Stimulated activated CD8-positive, alpha-beta memory T cell treated with anti-CD3 and anti-CD28 coated beads, Interleukin-7, amount 100 ng/mL, for 24 hours (primary cell): ENCODE results near the gene HOXA9.

Source experiments
- DNase-seq: peaks from one replicate; pipeline ENCODE4 v3.0.0-alpha.2; 2020; ENCODE audit warnings: low read depth

Gene HOXA9

DNA sequence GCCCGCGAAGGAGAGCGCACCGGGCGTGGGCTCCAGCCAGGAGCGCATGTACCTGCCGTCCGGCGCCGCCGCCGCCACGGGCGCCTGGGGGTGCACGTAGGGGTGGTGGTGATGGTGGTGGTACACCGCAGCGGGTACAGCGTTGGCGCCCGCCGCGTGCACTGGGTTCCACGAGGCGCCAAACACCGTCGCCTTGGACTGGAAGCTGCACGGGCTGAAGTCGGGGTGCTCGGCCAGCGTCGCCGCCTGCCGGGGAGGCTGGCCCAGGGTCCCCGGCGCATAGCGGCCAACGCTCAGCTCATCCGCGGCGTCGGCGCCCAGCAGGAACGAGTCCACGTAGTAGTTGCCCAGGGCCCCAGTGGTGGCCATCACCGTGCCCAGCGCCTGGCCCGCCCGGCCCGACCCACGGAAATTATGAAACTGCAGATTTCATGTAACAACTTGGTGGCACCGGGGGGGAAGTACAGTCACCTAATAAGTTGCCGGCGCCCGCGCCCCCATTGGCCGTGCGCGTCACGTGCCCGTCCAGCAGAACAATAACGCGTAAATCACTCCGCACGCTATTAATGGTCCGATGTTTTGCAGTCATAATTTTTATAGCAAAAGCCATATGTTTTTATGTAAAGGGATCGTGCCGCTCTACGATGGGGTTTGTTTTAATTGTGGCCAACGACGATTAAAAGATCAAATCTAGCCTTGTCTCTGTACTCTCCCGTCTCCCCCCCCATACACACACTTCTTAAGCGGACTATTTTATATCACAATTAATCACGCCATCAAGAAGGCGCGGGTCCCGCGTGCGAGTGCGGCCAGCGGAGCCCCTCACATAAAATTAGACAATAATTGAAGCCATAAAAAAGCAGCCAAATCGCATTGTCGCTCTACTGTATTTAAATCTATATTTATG, at the start of gene HOXA9:
HOXA9 (minus strand) TSS at position 449 of the 907 bp plus-strand sequence; CDS start at position 369, 80 bp downstream.
- DNase-seq = no peak

DNA sequence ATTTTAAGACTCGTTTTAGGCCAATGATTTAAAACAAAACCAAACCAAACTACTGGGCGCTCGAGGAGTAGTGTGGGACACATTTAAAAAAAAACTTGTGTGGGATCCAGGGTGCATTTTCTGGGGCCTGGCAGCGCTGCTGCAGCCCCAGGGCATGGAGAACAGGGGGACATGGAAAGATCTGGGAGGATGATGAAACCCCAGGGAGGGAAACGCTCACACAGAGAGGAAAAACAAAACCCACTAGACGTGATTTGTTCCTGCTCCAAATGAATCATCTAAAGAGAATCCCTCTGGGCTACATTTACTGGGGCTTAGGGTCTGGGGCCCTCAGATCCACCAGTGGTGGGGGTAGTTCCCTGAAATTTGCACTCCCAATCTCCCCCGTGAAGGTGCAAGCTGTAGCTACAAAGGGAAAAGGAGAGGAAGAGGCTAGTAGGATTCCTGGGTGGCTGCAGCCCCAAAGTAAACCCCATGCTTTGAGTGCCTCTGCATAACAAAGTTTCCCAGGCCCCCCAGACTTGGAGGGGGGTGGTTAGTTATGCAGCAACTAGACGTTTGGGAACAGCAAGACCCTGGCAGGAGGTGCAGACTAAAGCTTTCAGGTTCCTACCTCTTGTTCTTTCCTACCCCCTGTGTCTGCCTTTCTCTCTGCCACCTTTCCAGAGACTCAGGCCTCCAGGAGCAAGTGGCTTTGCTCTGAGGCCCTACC, 49.1 kb upstream of the HOXA9 start:
- DNase-seq = no peak

DNA sequence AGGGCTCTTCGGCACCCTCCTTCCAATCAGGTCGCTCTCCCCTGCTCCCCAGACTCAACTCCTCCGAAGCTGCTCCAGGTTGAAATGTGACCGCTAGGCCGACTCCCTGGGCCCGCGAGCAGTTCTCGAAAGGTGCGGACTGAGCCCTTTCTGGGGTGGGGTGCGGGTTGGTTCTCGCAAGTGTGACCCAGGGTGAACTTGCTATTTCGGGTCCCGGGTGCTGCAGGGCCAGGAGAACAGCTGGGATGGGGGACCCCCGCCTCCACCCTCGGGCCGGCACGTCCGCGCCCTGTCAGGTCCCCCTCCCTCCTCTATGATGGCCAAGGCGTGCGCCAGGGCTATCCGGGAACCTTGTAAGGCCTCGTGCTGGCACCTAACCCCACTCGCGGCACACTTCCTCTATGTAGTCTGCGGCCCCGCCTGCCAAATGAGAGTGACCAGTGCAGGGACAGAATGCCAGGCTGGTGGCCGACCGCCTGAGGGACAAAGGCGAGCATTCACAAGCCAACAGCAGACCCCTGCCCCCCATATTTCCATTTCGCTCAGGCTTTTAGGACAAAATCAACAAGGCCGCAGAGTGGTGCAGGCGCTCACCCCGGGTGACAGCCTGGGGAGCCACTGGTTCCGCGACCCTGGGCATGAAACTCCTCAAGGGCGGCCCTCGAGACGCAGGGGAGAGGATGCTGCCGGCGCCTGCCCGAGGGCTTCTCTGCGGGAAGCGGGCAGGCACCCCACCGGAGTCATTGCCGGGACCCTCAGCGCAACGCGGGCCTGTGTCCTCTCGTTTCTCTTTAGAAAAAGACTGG, 48.3 kb upstream of the HOXA9 start:
- DNase-seq = no peak

DNA sequence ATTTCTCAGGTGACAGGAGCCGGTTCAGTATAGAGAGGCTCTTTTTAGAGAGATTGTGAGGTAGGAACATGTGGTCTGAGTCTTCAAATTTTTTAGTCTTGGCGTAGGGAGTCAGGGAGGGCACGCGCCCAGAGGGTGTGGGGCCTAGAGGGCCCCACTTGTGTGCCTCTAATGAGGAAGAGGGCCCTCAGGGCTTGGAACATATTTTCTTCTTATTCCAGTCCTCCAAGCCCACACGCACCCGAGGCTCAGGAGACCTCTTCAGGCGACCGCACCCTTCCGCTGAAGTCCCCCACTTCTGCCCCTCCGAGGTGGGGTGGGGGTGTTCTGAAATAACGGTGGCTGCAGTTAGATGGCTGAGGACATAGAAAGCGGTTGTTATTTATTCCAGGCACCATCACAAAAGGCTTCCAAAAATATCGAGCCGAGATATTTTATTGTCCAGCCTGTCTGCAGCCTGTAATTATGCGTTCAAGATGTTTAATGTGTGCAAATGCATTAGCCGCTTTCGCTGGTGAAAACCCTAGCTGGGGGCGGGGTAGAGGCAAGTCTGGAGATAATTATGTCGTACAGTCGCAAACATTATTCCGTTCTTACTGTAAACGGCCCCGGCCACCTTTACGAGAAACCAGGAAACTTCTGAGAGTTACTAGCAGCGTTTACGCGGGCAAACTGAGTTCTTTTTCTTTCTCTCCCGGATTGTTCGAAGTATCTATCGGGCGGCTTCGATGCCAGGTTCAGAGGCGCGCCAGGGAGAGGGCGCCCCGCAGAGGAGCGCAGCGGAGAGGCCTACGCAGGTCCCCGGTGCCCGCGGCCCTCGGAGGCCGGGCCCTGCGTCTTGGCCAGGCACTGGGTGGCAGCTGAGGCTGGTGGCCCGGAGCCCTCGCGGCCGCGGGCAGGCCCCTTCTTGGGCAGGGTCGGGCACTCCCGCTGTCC, 47.4 kb upstream of the HOXA9 start:
- DNase-seq = no peak

DNA sequence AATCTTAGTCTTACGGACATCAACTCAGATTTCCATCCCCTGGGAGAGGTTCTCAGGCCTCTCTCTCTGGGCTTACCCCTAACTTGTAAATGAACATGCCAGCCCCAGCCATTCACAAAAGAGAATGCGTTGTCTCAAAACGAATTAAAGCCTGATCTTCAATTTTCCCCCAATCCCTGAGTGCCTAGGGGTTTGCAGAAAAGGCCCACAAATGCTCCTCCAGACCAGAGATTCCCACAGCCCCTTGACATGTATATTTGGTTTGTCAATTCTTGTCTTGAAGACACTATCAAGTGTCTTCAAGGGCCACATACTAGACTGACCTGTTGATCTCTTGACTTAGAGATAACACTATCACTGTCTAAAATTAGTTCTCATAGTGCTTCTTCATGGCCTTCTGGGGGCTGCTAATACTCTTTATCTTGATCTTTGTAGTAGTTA, 46.4 kb upstream of the HOXA9 start:
- no peak for DNase-seq

DNA sequence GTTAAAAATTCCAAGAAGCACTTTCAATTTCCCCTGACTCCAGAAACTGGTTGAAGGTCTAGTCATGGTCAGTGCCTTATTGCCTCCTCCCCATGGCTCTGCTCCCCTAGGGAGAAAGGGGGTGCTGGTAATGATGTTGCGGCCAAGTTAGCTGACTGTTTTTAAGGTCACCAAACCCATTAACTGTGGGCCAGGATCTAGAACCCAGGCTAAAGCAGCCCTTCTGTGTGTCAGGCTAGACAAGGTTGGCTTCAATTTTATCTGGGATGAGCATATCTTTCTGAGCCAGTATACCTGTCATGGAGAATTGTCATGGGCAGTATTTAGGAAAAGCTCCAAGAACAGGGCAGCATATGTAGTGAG, 45.7 kb upstream of the HOXA9 start:
- no peak for DNase-seq

DNA sequence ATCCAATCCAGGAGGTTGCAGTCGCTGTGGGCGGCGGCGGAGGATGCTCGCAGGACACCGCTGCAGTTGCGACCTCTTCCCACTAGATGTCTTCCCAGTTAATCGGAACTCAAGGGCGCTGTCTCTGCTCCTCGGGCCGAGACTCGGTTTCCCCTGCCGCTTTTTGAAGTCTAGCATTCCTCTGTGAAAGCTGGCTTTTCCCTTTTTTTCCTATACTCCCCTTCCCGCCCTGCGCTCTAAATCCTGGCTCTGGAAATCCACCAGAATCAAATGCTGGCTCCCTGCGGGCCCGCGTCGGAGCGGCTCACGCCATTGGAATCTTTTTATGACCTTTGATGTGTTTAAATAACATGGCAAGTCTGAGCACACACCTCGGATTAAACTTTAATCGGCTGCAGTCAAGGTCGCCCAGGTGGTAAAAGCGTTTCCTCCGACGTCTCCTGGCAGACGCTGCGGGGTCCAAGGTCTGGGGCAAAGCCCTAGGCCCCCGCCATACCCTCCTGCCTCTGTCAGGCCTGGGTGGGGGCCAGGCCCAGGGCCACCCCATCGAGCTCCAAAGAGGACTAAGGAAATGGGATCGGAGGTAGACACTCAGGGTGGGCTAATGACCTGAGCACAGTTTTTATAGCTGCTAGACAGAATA, 45.2 kb upstream of the HOXA9 start:
- DNase-seq = no peak

DNA sequence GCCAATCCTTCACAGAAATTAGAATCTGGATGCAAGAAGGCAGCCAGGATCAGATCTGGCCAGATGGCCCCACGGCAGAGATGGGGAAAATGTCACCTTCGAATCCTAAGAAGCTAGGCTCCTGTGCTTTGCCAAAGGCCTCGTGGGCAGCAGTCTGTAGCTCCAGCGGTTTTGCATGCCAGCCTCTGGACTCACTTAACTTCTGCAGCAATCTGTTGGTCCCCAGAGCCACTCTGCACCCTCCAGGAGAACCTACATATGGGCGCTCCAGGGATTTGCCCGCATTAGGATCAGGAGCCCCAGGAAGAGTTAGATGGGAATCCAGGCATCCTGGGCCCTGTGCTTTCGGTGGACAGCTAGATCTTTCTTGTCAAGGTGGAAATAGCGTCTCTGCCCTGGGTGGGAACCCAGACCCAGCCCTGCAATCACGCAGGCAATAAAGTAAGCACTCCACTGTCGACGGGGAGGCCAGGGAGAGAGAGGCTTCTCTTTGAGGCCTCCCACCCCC, 44.6 kb upstream of the HOXA9 start:
- no peak for DNase-seq

DNA sequence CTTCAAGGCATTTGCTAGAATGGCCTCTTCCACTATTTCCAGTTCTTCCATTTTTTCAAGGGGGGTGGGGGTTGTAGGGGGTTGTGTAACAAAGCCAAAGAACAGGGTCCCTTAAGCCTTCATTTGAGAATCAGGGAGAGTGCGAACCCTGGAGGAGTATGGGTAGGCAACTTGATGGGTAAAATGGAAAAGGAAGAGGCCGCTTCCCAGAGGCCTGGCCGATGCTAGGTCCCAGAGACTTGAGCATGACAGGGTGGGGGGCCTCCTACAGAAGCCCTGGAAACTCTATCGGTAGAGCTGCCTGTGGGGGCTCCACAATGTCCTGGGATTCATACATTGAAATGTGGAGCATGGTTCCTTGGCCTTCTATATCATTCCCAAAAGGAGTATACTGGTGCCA, 43.7 kb upstream of the HOXA9 start:
- DNase-seq = no peak

DNA sequence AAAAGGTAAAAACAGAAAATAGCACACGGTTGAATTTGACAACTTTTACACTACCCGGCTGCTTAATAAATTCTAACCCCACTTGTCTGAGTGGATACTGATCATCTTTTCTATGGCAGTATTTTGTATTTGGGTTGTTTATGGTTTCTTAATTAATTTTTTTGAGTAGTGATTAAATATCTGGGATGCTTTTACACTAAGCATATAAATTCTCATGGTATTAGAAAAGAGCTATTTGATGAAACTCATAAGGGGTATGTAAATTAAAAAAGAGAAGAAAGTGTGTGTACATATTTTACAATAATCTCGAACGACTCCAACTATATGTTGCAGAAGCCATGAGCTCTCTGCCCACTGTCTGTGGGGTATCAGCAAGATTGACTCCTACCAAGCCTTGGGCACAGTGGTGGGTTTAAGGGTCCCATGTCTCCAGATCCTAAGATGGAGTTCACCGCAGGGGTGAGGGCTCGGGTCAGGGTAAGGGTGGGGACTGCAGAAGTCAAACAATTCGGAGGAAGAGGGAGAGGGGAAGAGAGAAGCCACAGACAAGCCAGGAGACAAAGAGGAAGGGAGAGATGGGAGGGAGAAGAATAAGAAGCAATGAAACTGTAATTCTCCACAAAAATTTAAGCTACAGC, 42.1 kb upstream of the HOXA9 start:
- no peak for DNase-seq

DNA sequence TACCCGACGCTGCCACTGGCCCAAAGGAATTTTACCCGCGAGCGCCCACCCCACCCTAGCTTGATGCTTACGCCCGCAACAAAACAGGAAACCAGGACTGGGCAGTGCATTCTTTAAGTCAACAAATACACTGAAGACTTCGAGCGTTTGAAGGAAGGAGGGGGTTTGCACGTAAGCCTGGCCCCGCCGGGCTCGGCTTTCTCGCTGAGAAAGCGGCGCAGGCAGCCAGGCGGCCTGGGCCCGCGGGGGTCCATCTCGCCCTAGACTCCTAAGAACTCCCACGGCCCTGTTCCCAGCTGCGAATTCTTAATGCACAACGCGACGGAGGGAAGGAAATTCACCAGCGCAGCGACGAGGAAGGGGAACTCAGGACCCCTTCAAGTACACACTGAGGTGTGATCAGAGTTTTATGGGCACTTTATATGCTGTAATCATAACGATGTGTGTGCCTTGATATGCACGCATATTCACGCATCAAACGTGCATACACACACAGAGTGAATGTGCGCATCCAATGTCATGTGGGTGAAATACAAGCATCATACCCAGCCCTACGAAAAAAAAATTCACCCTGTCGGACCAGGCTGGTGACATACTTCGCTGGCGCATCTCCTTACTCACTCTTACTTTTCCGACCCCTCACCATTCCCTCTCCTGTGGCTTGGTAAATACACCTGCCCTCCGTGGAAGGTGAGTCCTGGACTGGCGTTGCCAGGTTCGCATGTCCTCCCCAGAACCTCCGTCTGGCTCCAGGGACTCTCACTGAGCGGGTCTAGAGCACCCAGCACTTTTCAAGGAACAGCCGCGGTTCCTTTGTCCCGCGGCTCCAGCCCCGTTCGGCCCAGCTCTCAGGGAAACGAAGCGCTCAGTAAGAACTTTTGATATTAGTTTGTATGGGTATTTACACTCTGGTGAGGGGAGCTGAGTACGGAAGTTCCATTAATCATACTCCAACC, 40.3 kb upstream of the HOXA9 start:
- DNase-seq = no peak

DNA sequence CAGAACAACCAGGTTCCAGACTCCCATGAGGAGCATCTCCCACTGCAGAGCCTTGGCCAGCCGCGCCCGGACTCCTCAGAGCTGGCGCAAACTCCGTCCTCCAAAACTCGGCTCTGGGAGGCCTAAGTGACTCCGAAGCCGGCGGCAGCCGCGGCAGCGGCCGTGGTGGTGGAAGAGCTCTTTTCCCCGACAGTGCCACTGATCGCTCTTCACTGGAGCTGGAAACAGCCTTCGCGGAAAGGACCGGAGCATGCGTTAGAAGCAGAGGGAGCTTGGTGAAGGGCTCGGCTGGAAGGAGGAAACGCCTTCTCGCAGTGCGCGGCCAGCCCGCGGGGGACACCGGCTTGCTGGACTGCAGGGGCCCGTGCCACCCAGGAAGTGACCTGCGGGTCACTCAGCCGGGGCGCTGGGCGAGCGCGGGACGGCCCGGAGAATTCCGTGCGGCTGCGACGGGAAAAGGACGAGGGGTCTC, 39.5 kb upstream of the HOXA9 start:
- DNase-seq = no peak

DNA sequence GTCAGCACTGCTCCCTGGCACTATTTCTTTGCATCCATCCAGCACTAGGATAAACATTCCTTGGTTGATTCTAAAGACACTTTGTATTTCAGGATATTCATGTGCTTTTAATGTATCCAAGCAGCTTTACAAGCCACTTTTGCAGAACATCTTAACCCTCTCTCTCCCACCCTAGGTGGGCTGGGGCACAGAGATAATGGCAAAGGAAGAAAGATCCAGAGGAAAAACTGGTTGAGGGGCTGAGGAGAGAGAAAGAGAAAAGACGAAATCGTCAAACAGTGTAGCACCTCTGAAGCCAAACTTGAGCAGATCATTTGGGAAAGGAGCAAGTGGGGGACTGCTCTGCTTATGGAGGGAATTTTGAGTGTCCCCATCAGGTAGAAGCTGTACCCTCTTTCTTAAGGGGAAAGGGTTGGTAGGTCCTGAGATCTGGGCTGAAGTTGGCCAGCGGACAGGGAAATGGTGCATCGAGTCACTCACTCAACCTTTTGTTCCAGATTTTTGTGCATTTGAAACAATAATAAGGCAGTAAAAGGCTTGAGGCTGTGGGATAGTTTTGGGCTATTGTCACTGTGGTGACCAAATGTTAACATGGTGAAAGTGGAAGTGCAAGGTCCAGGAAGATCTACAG, 38.7 kb upstream of the HOXA9 start:
- no peak for DNase-seq

DNA sequence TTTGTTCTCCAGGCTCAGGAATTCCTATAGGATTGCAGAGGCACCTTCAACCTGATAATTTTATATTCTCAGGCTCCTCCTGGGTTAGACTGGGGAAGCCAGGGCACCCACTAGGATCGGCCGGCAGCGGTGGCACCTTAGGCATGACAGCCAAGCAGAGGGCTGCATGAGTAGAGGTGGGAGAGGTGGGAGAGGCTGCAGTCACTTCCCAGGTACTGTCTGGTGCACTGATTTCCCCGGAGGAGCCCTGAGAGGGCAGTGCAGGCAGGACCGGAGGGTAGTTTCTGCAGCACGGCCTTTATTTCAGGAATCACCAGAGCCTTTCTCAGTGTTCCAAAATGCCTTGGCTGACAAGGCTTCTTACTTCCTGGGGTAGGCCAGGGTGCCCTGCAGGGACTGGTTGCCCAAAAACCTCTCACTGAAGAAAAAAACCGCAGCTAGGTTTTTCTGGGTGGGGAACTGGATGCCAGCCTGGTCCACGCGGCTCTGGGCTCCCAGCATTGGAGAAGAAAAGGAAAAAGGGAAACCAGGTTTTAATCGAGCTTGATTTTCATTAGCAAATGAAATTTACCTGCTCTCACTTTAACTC, 38.1 kb upstream of the HOXA9 start:
- no peak for DNase-seq

DNA sequence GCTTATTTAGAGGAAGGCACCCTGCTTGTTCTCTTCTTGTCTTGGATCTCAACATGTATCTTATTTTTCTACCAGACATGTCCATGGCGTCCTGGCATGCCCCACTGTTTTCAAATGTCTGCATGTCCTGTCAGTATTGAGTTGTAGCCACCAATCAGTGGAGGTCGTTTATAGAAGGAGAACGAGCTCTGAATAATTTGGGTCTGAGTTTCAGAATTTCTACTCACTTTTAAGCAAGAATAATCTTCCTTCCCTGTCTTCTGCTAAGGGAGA, 37.5 kb upstream of the HOXA9 start:
- DNase-seq = no peak

DNA sequence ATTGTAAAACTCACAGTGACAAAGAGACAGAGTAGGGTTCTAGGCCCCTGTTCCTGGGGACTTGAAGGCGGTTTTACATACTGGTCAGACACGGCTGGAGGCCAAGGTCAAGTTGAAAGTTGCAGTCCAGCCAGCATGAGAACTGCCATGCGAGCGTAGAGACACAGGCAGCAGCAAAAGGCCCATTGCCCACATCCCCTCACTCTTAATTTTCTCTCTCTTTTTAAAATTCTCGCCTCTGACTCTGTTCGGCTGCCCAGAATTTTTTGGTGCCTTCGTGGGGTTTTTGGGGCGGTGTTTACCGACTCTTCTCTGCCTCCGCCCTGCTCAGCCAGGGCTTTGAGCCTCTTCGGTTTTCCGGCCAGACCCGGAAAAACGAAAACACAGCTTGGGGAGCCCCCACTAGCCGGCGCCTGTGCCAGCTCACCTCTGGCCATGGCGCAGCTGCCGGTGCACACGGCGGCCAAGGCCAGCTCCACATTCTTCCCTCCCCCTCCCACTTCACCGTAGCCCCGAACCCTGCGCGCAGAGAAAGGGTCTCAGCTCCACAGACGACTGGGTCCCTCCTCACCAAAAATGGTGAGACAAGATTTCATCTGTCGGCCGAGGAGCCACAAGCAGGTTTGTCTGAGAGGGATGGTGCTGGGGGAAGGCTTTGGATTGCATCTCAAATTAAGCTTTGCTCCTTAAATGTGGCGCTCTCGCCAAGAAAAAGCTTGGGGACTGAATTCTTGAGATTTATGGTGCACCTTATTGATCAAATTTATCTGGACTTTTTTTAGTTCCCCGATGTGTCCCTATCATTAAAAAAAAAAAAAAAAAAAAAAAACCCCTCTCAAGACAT, 36.9 kb upstream of the HOXA9 start:
- no peak for DNase-seq

DNA sequence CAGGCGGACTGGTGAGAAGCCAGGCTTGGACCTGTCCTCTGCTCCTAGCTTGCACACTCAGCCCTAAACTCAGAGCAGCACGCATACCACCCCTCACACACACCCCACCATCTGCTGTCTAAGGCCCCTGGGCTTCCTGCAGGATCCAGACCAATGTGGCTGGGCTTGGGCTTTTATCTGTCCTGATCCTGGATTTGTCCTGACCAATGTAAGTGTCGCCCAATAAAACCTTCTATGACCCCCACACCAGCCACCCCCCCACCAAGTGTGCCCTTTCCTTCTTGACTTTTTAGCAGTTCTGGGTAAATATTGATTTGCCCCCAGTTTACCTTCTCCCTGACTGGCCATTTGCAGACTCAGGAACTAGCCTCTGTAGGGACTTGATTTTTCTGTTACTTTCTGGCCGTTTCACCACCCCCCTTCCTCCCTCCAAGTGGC, 36.3 kb upstream of the HOXA9 start:
- DNase-seq = no peak
